GM15510 (cell line): ENCODE data around the gene STPG1.

Source experiments
- POLR2A ChIP-seq: IDR thresholded peaks from 3 replicates; pipeline ENCODE4 v1.6.1; 2011; ENCODE audit warnings: borderline replicate concordance; ENCODE audit not compliant: insufficient read length; ENCODE audit errors: extremely low read depth

The STPG1 gene

GRCh38 chr1:24369199-24369598, 44.4 kb downstream of the STPG1 start:
- TF ChIP-seq POLR2A: no peak

GRCh38 chr1:24366707-24367106, 46.9 kb downstream of the STPG1 start:
- no peak for TF ChIP-seq POLR2A

- no peak for TF ChIP-seq POLR2A
Measured at GRCh38 chr1:24364975-24365678, 48.5 kb downstream of the STPG1 start.

- TF ChIP-seq POLR2A: no peak
Measured at GRCh38 chr1:24364605-24364974, 49.0 kb downstream of the STPG1 start.

GRCh38 chr1:24363994-24364393, 49.6 kb downstream of the STPG1 start:
- no peak for TF ChIP-seq POLR2A

- no peak for TF ChIP-seq POLR2A
Measured at GRCh38 chr1:24362982-24363614, 50.5 kb downstream of the STPG1 start.

GRCh38 chr1:24362396-24362795, 51.2 kb downstream of the STPG1 start:
- no peak for TF ChIP-seq POLR2A

GRCh38 chr1:24361811-24362210, 51.8 kb downstream of the STPG1 start:
- no peak for TF ChIP-seq POLR2A

- no peak for TF ChIP-seq POLR2A
Measured at GRCh38 chr1:24360681-24361080, 52.9 kb downstream of the STPG1 start.

- no peak for TF ChIP-seq POLR2A
Measured at GRCh38 chr1:24357038-24357437, 56.5 kb downstream of the STPG1 start.

- TF ChIP-seq POLR2A: no peak
Measured at GRCh38 chr1:24355466-24355865, 58.1 kb downstream of the STPG1 start.

- TF ChIP-seq POLR2A: no peak
Measured at GRCh38 chr1:24353292-24353891, 60.2 kb downstream of the STPG1 start.

GRCh38 chr1:24351918-24352627, 61.5 kb downstream of the STPG1 start:
- no peak for TF ChIP-seq POLR2A

GRCh38 chr1:24351247-24351646, 62.3 kb downstream of the STPG1 start:
- no peak for TF ChIP-seq POLR2A

- TF ChIP-seq POLR2A: no peak
Measured at GRCh38 chr1:24349891-24350290, 63.7 kb downstream of the STPG1 start.
